BE2C (cell line): Measurements from ENCODE around the gene RXRA.
A peak's percentile ranks its signal among the peaks of the same experiment; 100 is the strongest.

Source experiments
- DNase-seq: peaks from one replicate; pipeline ENCODE4 v3.0.0-alpha.2; 2020
- H3K27me3 ChIP-seq: fragments of 250-450 bp; sonication (Bioruptor Pico); 2 replicates; pipeline ENCODE4 v1.5.1; 2020; ENCODE audit warnings: mild to moderate bottlenecking
- H3K36me3 ChIP-seq: fragments of 250-450 bp; sonication (Bioruptor Pico); 2 replicates; pipeline ENCODE4 v1.5.1; 2020; ENCODE audit warnings: mild to moderate bottlenecking
- H3K4me1 ChIP-seq: fragments of 250-450 bp; sonication (Bioruptor Pico); 2 replicates; pipeline ENCODE4 v1.5.1; 2020
- H3K4me3 ChIP-seq: 2 replicates; pipeline ENCODE4 v1.5.1; 2011; ENCODE audit warnings: low read depth, low read length
- H3K9me3 ChIP-seq: fragments of 250-450 bp; sonication (Bioruptor Pico); 2 replicates; pipeline ENCODE4 v1.5.1; 2020
- TF ChIP-seq, protein P1 (sequence below): IDR thresholded peaks from 2 replicates; pipeline ENCODE4 v1.5.1; 2012; ENCODE audit warnings: mild to moderate bottlenecking, low read depth, low read length

The RXRA gene

GRCh38 chr9:134474055-134474370 is 147.8 kb downstream of the RXRA start:
- no peaks in the 10 kb centered on the region for H3K9me3 ChIP-seq
- TF ChIP-seq, protein P1, sequence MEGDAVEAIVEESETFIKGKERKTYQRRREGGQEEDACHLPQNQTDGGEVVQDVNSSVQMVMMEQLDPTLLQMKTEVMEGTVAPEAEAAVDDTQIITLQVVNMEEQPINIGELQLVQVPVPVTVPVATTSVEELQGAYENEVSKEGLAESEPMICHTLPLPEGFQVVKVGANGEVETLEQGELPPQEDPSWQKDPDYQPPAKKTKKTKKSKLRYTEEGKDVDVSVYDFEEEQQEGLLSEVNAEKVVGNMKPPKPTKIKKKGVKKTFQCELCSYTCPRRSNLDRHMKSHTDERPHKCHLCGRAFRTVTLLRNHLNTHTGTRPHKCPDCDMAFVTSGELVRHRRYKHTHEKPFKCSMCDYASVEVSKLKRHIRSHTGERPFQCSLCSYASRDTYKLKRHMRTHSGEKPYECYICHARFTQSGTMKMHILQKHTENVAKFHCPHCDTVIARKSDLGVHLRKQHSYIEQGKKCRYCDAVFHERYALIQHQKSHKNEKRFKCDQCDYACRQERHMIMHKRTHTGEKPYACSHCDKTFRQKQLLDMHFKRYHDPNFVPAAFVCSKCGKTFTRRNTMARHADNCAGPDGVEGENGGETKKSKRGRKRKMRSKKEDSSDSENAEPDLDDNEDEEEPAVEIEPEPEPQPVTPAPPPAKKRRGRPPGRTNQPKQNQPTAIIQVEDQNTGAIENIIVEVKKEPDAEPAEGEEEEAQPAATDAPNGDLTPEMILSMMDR = no peak
- no peak for DNase-seq
- H3K4me3 ChIP-seq = no peak overlapping the region
- H3K36me3 ChIP-seq = no peaks in the 10 kb centered on the region
- peaks cover 5% of the 10 kb centered on the region; the same call in 1 of the 2 replicates for H3K4me1 ChIP-seq
- H3K27me3 ChIP-seq = no peaks in the 10 kb centered on the region

DNA sequence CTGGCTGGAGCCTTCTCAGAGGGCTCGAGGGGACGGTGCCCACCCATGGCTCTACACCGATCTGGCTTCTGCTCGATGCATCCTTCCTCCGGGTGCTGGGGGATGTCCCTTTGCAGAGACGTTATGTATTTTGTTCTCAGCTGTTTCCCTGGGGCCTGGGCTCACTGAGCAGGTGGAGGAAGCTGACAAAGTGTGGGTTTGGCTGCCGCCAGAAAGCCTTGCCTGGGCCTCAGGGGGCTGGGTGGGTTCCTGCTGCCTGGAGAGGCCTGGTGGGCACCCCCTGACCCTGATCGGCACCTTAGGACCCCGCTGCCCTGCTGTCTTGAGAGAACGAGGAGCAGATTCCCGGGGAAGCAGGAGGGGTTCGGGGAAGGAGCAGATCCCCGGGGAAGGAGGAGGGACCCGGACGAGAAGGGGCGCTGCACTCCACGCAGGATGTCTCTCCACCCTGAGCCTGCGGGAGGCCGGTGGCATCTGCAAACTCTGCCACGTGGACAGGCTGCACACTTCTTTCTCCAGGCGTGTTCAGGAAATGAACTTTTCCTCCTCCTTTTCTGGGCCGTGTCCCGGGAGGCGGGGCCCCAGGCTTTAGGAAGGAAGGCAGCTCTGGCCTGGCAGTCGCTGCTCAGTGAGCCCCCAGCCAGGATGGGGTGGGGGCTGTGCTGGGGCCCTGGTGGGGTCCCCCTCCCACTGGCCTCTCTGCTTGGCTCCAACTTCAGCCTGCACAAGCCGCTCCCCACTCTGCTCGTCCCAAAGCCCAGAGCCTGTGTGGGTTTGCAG is 148.9 kb downstream of the RXRA start:
- no peak overlapping the region for H3K4me3 ChIP-seq
- peaks cover 5% of the 10 kb centered on the region; the same call in 1 of the 2 replicates for H3K4me1 ChIP-seq
- no peaks in the 10 kb centered on the region for H3K36me3 ChIP-seq
- peak; percentile 34 for DNase-seq
- TF ChIP-seq, protein P1 = no peak
- H3K9me3 ChIP-seq = no peaks in the 10 kb centered on the region
- no peaks in the 10 kb centered on the region for H3K27me3 ChIP-seq

- no peaks in the 10 kb centered on the region for H3K9me3 ChIP-seq
- TF ChIP-seq, protein P1 = no peak
- H3K4me3 ChIP-seq = no peak overlapping the region
- no peaks in the 10 kb centered on the region for H3K27me3 ChIP-seq
- H3K36me3 ChIP-seq = no peaks in the 10 kb centered on the region
- DNase-seq = no peak
- peaks cover 5% of the 10 kb centered on the region; the same call in 1 of the 2 replicates for H3K4me1 ChIP-seq
Measured at GRCh38 chr9:134476272-134476941, 150.2 kb downstream of the RXRA start.

- no peaks in the 10 kb centered on the region for H3K36me3 ChIP-seq
- no peaks in the 10 kb centered on the region for H3K9me3 ChIP-seq
- no peak overlapping the region for H3K4me3 ChIP-seq
- peaks cover 5% of the 10 kb centered on the region; the same call in 1 of the 2 replicates for H3K4me1 ChIP-seq
- TF ChIP-seq, protein P1 = no peak
- no peaks in the 10 kb centered on the region for H3K27me3 ChIP-seq
- DNase-seq = no peak
Measured at GRCh38 chr9:134476942-134477335, 150.7 kb downstream of the RXRA start.

GRCh38 chr9:134477342-134477925 is 151.2 kb downstream of the RXRA start:
- no peaks in the 10 kb centered on the region for H3K27me3 ChIP-seq
- H3K4me3 ChIP-seq = no peak overlapping the region
- TF ChIP-seq, protein P1 = no peak
- H3K9me3 ChIP-seq = no peaks in the 10 kb centered on the region
- DNase-seq = no peak
- no peaks in the 10 kb centered on the region for H3K36me3 ChIP-seq
- H3K4me1 ChIP-seq = peaks cover 5% of the 10 kb centered on the region; the same call in 1 of the 2 replicates
